Measurements from ENCODE around the gene BNC2. TPM values are rescaled to one million over a fixed set of nuclear protein-coding genes. Genes with fewer than 3 reads are reported as not detected.
A peak's percentile ranks its signal among the peaks of the same experiment; 100 is the strongest.

The BNC2 gene
- total and polyA plus RNA-seq, 2 of the 4 experiments (the other 2 are of a cell fraction): 15.5 to 45.2 TPM

DNA sequence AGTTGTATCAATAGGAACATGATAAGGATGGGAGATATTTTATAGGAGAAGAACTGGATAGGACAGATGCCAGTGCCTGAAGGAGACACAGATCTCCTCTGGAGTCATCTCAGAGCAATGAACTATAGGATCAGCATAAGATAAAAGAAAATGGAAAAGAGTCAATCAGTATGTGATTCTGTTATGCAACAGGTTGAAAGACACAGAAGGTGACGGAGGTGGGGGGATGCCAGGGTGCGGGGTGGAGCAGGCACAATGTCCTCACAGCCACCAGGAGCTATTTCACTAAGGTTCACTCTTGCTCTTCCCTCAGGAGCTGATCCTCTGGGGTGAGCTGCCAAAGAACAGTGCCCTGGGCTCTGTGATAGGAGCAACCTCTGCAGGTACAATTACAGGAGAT lies 179.8 kb downstream of the BNC2 start:
- no peaks in the 10 kb centered on the region for H3K27me3 ChIP-seq (ENCODE audit: control insufficient read depth, insufficient read depth, low read length)
- H4K91ac ChIP-seq (ENCODE audit: insufficient read depth, low read depth, low read length): peak overlapping the region; percentile 32; the same call in 1 of the 2 replicates
- H3K4ac ChIP-seq (ENCODE audit: low read depth, low read length): no peak overlapping the region
- TF ChIP-seq, protein P1, sequence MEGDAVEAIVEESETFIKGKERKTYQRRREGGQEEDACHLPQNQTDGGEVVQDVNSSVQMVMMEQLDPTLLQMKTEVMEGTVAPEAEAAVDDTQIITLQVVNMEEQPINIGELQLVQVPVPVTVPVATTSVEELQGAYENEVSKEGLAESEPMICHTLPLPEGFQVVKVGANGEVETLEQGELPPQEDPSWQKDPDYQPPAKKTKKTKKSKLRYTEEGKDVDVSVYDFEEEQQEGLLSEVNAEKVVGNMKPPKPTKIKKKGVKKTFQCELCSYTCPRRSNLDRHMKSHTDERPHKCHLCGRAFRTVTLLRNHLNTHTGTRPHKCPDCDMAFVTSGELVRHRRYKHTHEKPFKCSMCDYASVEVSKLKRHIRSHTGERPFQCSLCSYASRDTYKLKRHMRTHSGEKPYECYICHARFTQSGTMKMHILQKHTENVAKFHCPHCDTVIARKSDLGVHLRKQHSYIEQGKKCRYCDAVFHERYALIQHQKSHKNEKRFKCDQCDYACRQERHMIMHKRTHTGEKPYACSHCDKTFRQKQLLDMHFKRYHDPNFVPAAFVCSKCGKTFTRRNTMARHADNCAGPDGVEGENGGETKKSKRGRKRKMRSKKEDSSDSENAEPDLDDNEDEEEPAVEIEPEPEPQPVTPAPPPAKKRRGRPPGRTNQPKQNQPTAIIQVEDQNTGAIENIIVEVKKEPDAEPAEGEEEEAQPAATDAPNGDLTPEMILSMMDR (conservative IDR thresholded peaks at IDR 0.05; ENCODE audit: low read depth, low read length): no peak
- TF ChIP-seq MXI1 (IDR thresholded peaks at IDR 0.05; ENCODE audit: borderline replicate concordance, low read depth, low read length): no peak
- TF ChIP-seq RFX5 (IDR thresholded peaks at IDR 0.05; ENCODE audit: low read depth, low read length): no peak
- no peak for TF ChIP-seq RCOR1 (IDR thresholded peaks at IDR 0.05; ENCODE audit: insufficient replicate concordance, low read length)
- no peak for TF ChIP-seq RAD21 (IDR thresholded peaks at IDR 0.05; ENCODE audit: low read length)
- no peak for TF ChIP-seq FOS (IDR thresholded peaks at IDR 0.05; ENCODE audit: low read depth, low read length)
- no peak for TF ChIP-seq SMC3 (IDR thresholded peaks at IDR 0.05; ENCODE audit: low read depth, low read length)
- TF ChIP-seq CHD1 (IDR thresholded peaks at IDR 0.05; ENCODE audit: low read depth, low read length): no peak
- TF ChIP-seq, protein P2, sequence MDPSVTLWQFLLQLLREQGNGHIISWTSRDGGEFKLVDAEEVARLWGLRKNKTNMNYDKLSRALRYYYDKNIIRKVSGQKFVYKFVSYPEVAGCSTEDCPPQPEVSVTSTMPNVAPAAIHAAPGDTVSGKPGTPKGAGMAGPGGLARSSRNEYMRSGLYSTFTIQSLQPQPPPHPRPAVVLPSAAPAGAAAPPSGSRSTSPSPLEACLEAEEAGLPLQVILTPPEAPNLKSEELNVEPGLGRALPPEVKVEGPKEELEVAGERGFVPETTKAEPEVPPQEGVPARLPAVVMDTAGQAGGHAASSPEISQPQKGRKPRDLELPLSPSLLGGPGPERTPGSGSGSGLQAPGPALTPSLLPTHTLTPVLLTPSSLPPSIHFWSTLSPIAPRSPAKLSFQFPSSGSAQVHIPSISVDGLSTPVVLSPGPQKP (IDR thresholded peaks at IDR 0.05; ENCODE audit: borderline replicate concordance, low read depth, low read length): no peak
- no peak for TF ChIP-seq CEBPB (IDR thresholded peaks at IDR 0.05; ENCODE audit: low read depth, low read length)
- TF ChIP-seq MAZ (IDR thresholded peaks at IDR 0.05; ENCODE audit: borderline replicate concordance, low read depth, low read length): no peak
- TF ChIP-seq, protein P3, sequence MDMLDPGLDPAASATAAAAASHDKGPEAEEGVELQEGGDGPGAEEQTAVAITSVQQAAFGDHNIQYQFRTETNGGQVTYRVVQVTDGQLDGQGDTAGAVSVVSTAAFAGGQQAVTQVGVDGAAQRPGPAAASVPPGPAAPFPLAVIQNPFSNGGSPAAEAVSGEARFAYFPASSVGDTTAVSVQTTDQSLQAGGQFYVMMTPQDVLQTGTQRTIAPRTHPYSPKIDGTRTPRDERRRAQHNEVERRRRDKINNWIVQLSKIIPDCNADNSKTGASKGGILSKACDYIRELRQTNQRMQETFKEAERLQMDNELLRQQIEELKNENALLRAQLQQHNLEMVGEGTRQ (IDR thresholded peaks at IDR 0.05; ENCODE audit: low read depth, low read length): no peak
- TF ChIP-seq POLR2A (IDR thresholded peaks at IDR 0.05; ENCODE audit: low read depth, low read length): no peak
- no peak for TF ChIP-seq MAFK (IDR thresholded peaks at IDR 0.05; ENCODE audit: low read depth, low read length)
- H3K79me1 ChIP-seq (ENCODE audit: low read depth in 1 of 2, low read length in 2 of 2): peaks cover 40 to 65% of the 10 kb centered on the region in 2 experiments
- ChIA-PET CTCF (no interaction called here), POLR2A (ENCODE audit: unreplicated experiment) (interaction anchor here (0.6 kb wide), 1 partner anchor 202 kb away, joined by 3 read pairs; no protein-coding TSS in a partner anchor)
- no peaks in the 10 kb centered on the region for H3K9me3 ChIP-seq (ENCODE audit: control insufficient read depth, insufficient read depth, low read length)
- no peak overlapping the region for H3K9ac ChIP-seq (ENCODE audit: low read depth, low read length)
- intact Hi-C loops (cut with micrococcal nuclease) (no loop called here), dilution Hi-C loops (cut with HindIII; ENCODE audit: low sequenced_read_pairs, unreplicated experiment) (no loop called here), in situ Hi-C loops (cut with MboI; ENCODE audit: low sequenced_read_pairs) (no loop called here)
- no peak overlapping the region for H3K14ac ChIP-seq (replicated peaks; ENCODE audit: low read depth, low read length)
- H2AK9ac ChIP-seq (replicated peaks; ENCODE audit: low read depth, low read length, poor library complexity): no peak overlapping the region
- no peaks in the 10 kb centered on the region for H3K36me3 ChIP-seq (ENCODE audit: control insufficient read depth, insufficient read depth, low read length)
- H3K56ac ChIP-seq (ENCODE audit: extremely low read depth, insufficient read depth, low read length): no peak overlapping the region
- 0 out of 2 replicates have a peak, but pooled peaks cover 3% of the 10 kb centered on the region for H3K9me1 ChIP-seq (ENCODE audit: insufficient read depth, low read length)
- WGBS, 2 experiments (ENCODE audit: extremely low coverage in 2 of 2, insufficient read length in 1 of 2): no CpG with 5 or more reads among the region's 2 CpGs
- H3K4me1 ChIP-seq (ENCODE audit: control insufficient read depth, insufficient read depth, low read length): peaks cover 3% of the 10 kb centered on the region; the same call in 1 of the 2 replicates
- no peak overlapping the region for H4K8ac ChIP-seq (ENCODE audit: low read depth in 2 of 2, low read length in 2 of 2)
- H3K27ac ChIP-seq (ENCODE audit: insufficient read depth, low read length): no peak overlapping the region
- H2BK20ac ChIP-seq (ENCODE audit: low read depth, low read length): no peak overlapping the region
- no peak overlapping the region for H4K5ac ChIP-seq (ENCODE audit: low read depth, low read length)
- no peak overlapping the region for H2AFZ ChIP-seq (replicated peaks; ENCODE audit: low read length, poor library complexity)
- no peak overlapping the region for H3K23ac ChIP-seq (ENCODE audit: low read depth, low read length)
- no peak overlapping the region; the same call in 1 of the 2 replicates for H2AK5ac ChIP-seq (ENCODE audit: low read depth, low read length)
- no peak for ATAC-seq (ENCODE audit: low read depth)
- no peak for DNase-seq
- 0 out of 3 replicates have a peak overlapping the region, but pooled peaks have one; percentile 43 for H2BK15ac ChIP-seq (ENCODE audit: low read depth, low read length)
- no peak overlapping the region for H2BK120ac ChIP-seq (ENCODE audit: low read depth, low read length)
- no peak overlapping the region for H3K4me2 ChIP-seq (ENCODE audit: low read depth, low read length)
- no peaks in the 10 kb centered on the region for H4K20me1 ChIP-seq (ENCODE audit: insufficient read depth, low read length)
- H3K4me3 ChIP-seq (ENCODE audit: insufficient read depth, low read depth, low read length): no peak overlapping the region
- no peak overlapping the region for H3K18ac ChIP-seq (ENCODE audit: low read depth, low read length)
- no TSS peak for BruUV-seq (replicated peaks)
- no peak overlapping the region for H2BK5ac ChIP-seq (ENCODE audit: low read depth, low read length, poor library complexity, severe bottlenecking)
